GM12878 (cell line): ENCODE results near the gene PLGRKT. TPM values are rescaled to one million over a fixed set of nuclear protein-coding genes. Genes with fewer than 3 reads are reported as not detected.
A peak's percentile ranks its signal among the peaks of the same experiment; 100 is the strongest.

ENCODE experiments used
- ATAC-seq: fragments of 200-7000 bp; cut with Tn5 transposase; 3 replicates; pipeline ENCODE4 v1.9.1; 2020; ENCODE audit warnings: mild to moderate bottlenecking, moderate library complexity
- BruUV-seq: library from RNA; stranded (reverse); fragments of 400-500 nt; replicated peaks from 2 replicates; lab custom pipeline; 2021; lab: Mats Ljungman, UMichigan
- CTCF ChIA-PET: fragments of 300-600 bp; sonication (Branson Sonifier 250); formaldehyde crosslinking; extraction: SDS; loops from one replicate; lab custom pipeline; 2021; ENCODE audit warnings: inconsistent platforms; lab: Yijun Ruan, JAX
- POLR2A ChIA-PET: fragments of 350-600 bp; formaldehyde crosslinking; extraction: SDS; loops from one replicate; lab custom pipeline; 2021; ENCODE audit warnings: inconsistent platforms; lab: Charles Lee
- RAD21 ChIA-PET: fragments of 300-600 bp; sonication (Branson Sonifier 250); formaldehyde crosslinking; loops from one replicate; lab custom pipeline; 2023; ENCODE audit warnings: antibody characterized with exemption; ENCODE audit not compliant: unreplicated experiment; lab: Charles Lee
- SMC1A ChIA-PET: fragments of 300-600 bp; sonication (Branson Sonifier 250); formaldehyde crosslinking; loops from one replicate; lab custom pipeline; 2023; ENCODE audit not compliant: unreplicated experiment, uncharacterized antibody; lab: Charles Lee
- DNase-seq: peaks from one replicate; pipeline ENCODE4 v3.0.0-alpha.2; 2011; ENCODE audit warnings: low read depth, low spot score
- FAIRE-seq: peaks from 3 replicates; lab custom pipeline; 2011; peaks lifted over from hg19 to GRCh38; lab: Jason Lieb, UNC
- H2AFZ ChIP-seq: 2 replicates; pipeline ENCODE4 v1.6.0; 2011; ENCODE audit warnings: low read depth, low read length, control low read depth; ENCODE audit not compliant: control insufficient read depth
- H3K27ac ChIP-seq: 2 replicates; pipeline ENCODE4 v1.5.1; 2011; ENCODE audit warnings: control low read depth; ENCODE audit not compliant: control insufficient read depth, insufficient read depth
- H3K27me3 ChIP-seq, 2 experiments: replicated peaks in 1 of 2; 2 replicates each; pipeline versions ENCODE4 v1.6.0 to v1.6.1; 2011; ENCODE audit warnings: low read length in 1 of 2; ENCODE audit not compliant: control insufficient read depth in 2 of 2, insufficient read depth in 2 of 2
- H3K36me3 ChIP-seq, 2 experiments: 2 replicates each; pipeline ENCODE4 v1.5.1; 2011; ENCODE audit warnings: low read length in 1 of 2; ENCODE audit not compliant: control insufficient read depth in 2 of 2, insufficient read depth in 2 of 2
- H3K4me1 ChIP-seq: 2 replicates; pipeline ENCODE4 v1.6.1; 2011; ENCODE audit warnings: mild to moderate bottlenecking, low read length, moderate library complexity, mixed read lengths; ENCODE audit not compliant: control insufficient read depth, insufficient read depth
- H3K4me2 ChIP-seq: 2 replicates; pipeline ENCODE4 v1.6.0; 2011; ENCODE audit warnings: control low read depth; ENCODE audit not compliant: control insufficient read depth, insufficient read depth
- H3K4me3 ChIP-seq: fragments of 200-600 bp; sonication (generic); 2 replicates; pipeline ENCODE4 v1.5.1; 2016
- H3K79me2 ChIP-seq: 2 replicates; pipeline ENCODE4 v1.6.0; 2011; ENCODE audit warnings: low read length; ENCODE audit not compliant: control insufficient read depth, insufficient read depth
- H3K9ac ChIP-seq: 2 replicates; pipeline ENCODE4 v1.8.0; 2011; ENCODE audit warnings: low read length, control low read depth, mixed read lengths; ENCODE audit not compliant: control insufficient read depth, insufficient read depth
- H3K9me3 ChIP-seq: replicated peaks from 3 replicates; pipeline ENCODE4 v1.5.1; 2011; ENCODE audit warnings: mild to moderate bottlenecking, low read length; ENCODE audit not compliant: control insufficient read depth, insufficient read depth
- H4K20me1 ChIP-seq: 2 replicates; pipeline ENCODE4 v1.6.0; 2011; ENCODE audit not compliant: control insufficient read depth, insufficient read depth
- CBX5 ChIP-seq: sonication (generic); IDR thresholded peaks from 2 replicates; pipeline ENCODE4 v1.6.1; 2016; ENCODE audit warnings: low read depth, moderate library complexity, mild to moderate bottlenecking, inconsistent platforms
- CEBPZ ChIP-seq: fragments of 150-350 bp; IDR thresholded peaks from 2 replicates; pipeline ENCODE4 v1.6.1; 2016; ENCODE audit warnings: low read depth, low read length
- PKNOX1 ChIP-seq: fragments of 450-650 bp; IDR thresholded peaks from 2 replicates; pipeline ENCODE4 v1.6.1; 2016; ENCODE audit warnings: mild to moderate bottlenecking
- RELA ChIP-seq: fragments of 450-650 bp; IDR thresholded peaks from 2 replicates; pipeline ENCODE4 v1.8.0; 2014; ENCODE audit warnings: borderline replicate concordance; ENCODE audit not compliant: partially characterized antibody
- TARDBP ChIP-seq: IDR thresholded peaks from 2 replicates; pipeline ENCODE4 v1.6.1; 2016; ENCODE audit warnings: borderline replicate concordance
- ZNF622 ChIP-seq: fragments of 450-650 bp; IDR thresholded peaks from 2 replicates; pipeline ENCODE4 v1.6.1; 2017; ENCODE audit warnings: mild to moderate bottlenecking, inconsistent platforms
- WGBS: methylation state at CpG from one replicate; pipeline ENCODE4 v1.1.6; 2016; ENCODE audit warnings: low lambda C conversion rate; ENCODE audit not compliant: insufficient replicate concordance, insufficient coverage; ENCODE audit errors: missing lambda C conversion rate; 5-methylcytosine and 5-hydroxymethylcytosine counted together
- in situ Hi-C: fragments of 300-500 bp; cut with MboI; formaldehyde crosslinking; loops from 9 replicates; pipeline ENCODE4 v1.14.3; 2018; ENCODE audit warnings: mixed read lengths
- intact Hi-C: fragments of 100-400 bp; cut with micrococcal nuclease; formaldehyde crosslinking; loops from one replicate; pipeline ENCODE4 v1.14.2; 2022; ENCODE audit not compliant: unreplicated experiment
- polyA plus RNA-seq, 11 experiments: library from polyadenylated mRNA; depleted of rRNA in 4 of 11; unstranded in 6 of 11; stranded (reverse) in 5 of 11; fragments of >200 nt; fragmentation: Nextera tagmentation in 4 of 11; fragmentation: Illumina TruSeq in 1 of 11; extraction: Ambion mirVana in 4 of 11; extraction: Trizol in 1 of 11; gene quantifications; 1 replicate in 1 of 11; 2 replicates in 10 of 11; pipeline versions ENCODE4 v1.2.1 to v1.2.3, GENCODE V29; 2011 to 2016; ENCODE audit warnings: inconsistent platforms in 2 of 11, missing spikeins in 2 of 11, low read depth in 1 of 11
- total RNA-seq, 4 experiments: library from RNA; depleted of rRNA in 3 of 4; stranded (reverse); fragments of >200 nt in 3 of 4; fragmentation: Illumina TruSeq in 1 of 4; extraction: Trizol in 1 of 4; gene quantifications; 2 replicates each; pipeline versions ENCODE4 v1.2.1 to v1.2.3, GENCODE V29; 2013 to 2021

PLGRKT gene
- total and polyA plus RNA-seq, 10 of the 15 experiments (the other 5 are each of a cell fraction or from before 2014, with no cell fraction given), result 25.2 to 72.3 (median 38.4) TPM

- no peak overlapping the region for H3K27ac ChIP-seq
- H3K4me1 ChIP-seq, result no peaks in the 10 kb centered on the region
- ChIA-PET SMC1A (interaction anchor here (1.0 kb wide), 1 partner anchor 17 kb away, joined by 3 read pairs; no protein-coding TSS in a partner anchor), CTCF (no interaction called here), POLR2A (no interaction called here), RAD21 (no interaction called here)
- H3K27me3 ChIP-seq, result no peaks in the 10 kb centered on the region
- no peak for FAIRE-seq
- no peak overlapping the region for H2AFZ ChIP-seq
- no peak overlapping the region for H3K4me2 ChIP-seq
- H3K4me3 ChIP-seq, result no peak overlapping the region
- H3K9me3 ChIP-seq, result peaks cover 11% of the 10 kb centered on the region; the same call in 2 of the 3 replicates
- peaks cover 0 to 2% of the 10 kb centered on the region in 2 experiments; a peak in 1 of 4 replicates for H3K36me3 ChIP-seq
- intact Hi-C loops (no loop called here), in situ Hi-C loops (no loop called here)
- BruUV-seq, result no TSS peak
- WGBS, result 100% methylated on average over 1 of the region's 1 CpG
- ATAC-seq, result no peak
- no peaks in the 10 kb centered on the region for H3K79me2 ChIP-seq
- H3K9ac ChIP-seq, result no peak overlapping the region
- no peak for DNase-seq
- no peaks in the 10 kb centered on the region for H4K20me1 ChIP-seq
- no peak for TF ChIP-seq CEBPZ
- TF ChIP-seq ZNF622, result no peak
- no peak for TF ChIP-seq RELA
- TF ChIP-seq PKNOX1, result no peak
- TF ChIP-seq CBX5, result peak; percentile 64; the same call in 1 of the 2 replicates
- TF ChIP-seq TARDBP, result no peak
- TF ChIP-seq, all 136 proteins: peak for 1
Observed at GRCh38 chr9:5408596-5408995, 29.1 kb downstream of the PLGRKT start.
